Measurements from ENCODE around the gene TPCN1.

TPCN1 gene

GRCh38 chr12:113317122-113317521 lies 95.9 kb downstream of the TPCN1 start:
- DNase-seq = no peak

- DNase-seq = no peak
Measured at GRCh38 chr12:113318046-113318656, 96.9 kb downstream of the TPCN1 start.

GRCh38 chr12:113318900-113319628 lies 97.8 kb downstream of the TPCN1 start:
- no peak for DNase-seq

GRCh38 chr12:113320401-113320800 lies 99.1 kb downstream of the TPCN1 start:
- no peak for DNase-seq

GRCh38 chr12:113322343-113322742 lies 101.1 kb downstream of the TPCN1 start:
- DNase-seq = no peak

GRCh38 chr12:113325916-113326315 lies 104.7 kb downstream of the TPCN1 start:
- no peak for DNase-seq

GRCh38 chr12:113326775-113327395 lies 105.6 kb downstream of the TPCN1 start:
- DNase-seq = no peak

GRCh38 chr12:113328368-113328889 lies 107.2 kb downstream of the TPCN1 start:
- DNase-seq = no peak

GRCh38 chr12:113329022-113329790 lies 107.9 kb downstream of the TPCN1 start:
- DNase-seq = no peak

- no peak for DNase-seq
Measured at GRCh38 chr12:113329791-113330417, 108.6 kb downstream of the TPCN1 start.

GRCh38 chr12:113330505-113330904 lies 109.2 kb downstream of the TPCN1 start:
- DNase-seq = no peak

- DNase-seq = no peak
Measured at GRCh38 chr12:113332688-113333417, 111.6 kb downstream of the TPCN1 start.

- DNase-seq = no peak
Measured at GRCh38 chr12:113333418-113333750, 112.1 kb downstream of the TPCN1 start.

GRCh38 chr12:113333877-113334785 lies 112.9 kb downstream of the TPCN1 start:
- DNase-seq = no peak

- DNase-seq = peak; percentile 75
Measured at GRCh38 chr12:113334786-113335539, 113.7 kb downstream of the TPCN1 start, which contains the start of gene SLC8B1. TSS of gene SLC8B1 (minus strand) at chr12:113335109. CDS start at chr12:113332878, 2,231 bp downstream.

GRCh38 chr12:113339540-113339939 lies 118.3 kb downstream of the TPCN1 start:
- DNase-seq = no peak

GRCh38 chr12:113340061-113340460 lies 118.8 kb downstream of the TPCN1 start:
- DNase-seq = no peak

- DNase-seq = no peak
Measured at GRCh38 chr12:113341535-113341934, 120.3 kb downstream of the TPCN1 start.

- no peak for DNase-seq
Measured at GRCh38 chr12:113345318-113345717, 124.1 kb downstream of the TPCN1 start.

- DNase-seq = no peak
Measured at GRCh38 chr12:113346353-113346752, 125.1 kb downstream of the TPCN1 start.
